IMR-90 (cell line): Measurements from ENCODE around the gene CDKAL1.

Source experiments
- BHLHE40 ChIP-seq: fragments of 150-350 bp; IDR thresholded peaks from 2 replicates; pipeline ENCODE4 v1.6.1; 2016; ENCODE audit warnings: mild to moderate bottlenecking, low read depth, low read length
- CTCF ChIP-seq: conservative IDR thresholded peaks from 2 replicates; pipeline ENCODE4 v1.5.1; 2012; ENCODE audit warnings: mild to moderate bottlenecking, low read depth, low read length, improper control_type of control experiment
- ELK1 ChIP-seq: fragments of 150-350 bp; IDR thresholded peaks from 2 replicates; pipeline ENCODE4 v1.6.1; 2016; ENCODE audit warnings: low read depth, mild to moderate bottlenecking, low read length, moderate library complexity, borderline replicate concordance
- MAFK ChIP-seq: IDR thresholded peaks from 2 replicates; pipeline ENCODE4 v1.6.1; 2012; ENCODE audit warnings: low read depth, low read length, improper control_type of control experiment
- MAZ ChIP-seq: IDR thresholded peaks from 2 replicates; pipeline ENCODE4 v1.6.1; 2012; ENCODE audit warnings: low read depth, mild to moderate bottlenecking, low read length, improper control_type of control experiment, moderate library complexity, borderline replicate concordance
- POLR2A ChIP-seq: IDR thresholded peaks from 2 replicates; pipeline ENCODE4 v1.6.1; 2012; ENCODE audit warnings: mild to moderate bottlenecking, low read depth, low read length
- RAD21 ChIP-seq: IDR thresholded peaks from 2 replicates; pipeline ENCODE4 v1.6.1; 2012; ENCODE audit warnings: low read length, improper control_type of control experiment
- RCOR1 ChIP-seq: IDR thresholded peaks from 2 replicates; pipeline ENCODE4 v1.6.1; 2012; ENCODE audit warnings: mild to moderate bottlenecking, low read length, improper control_type of control experiment; ENCODE audit not compliant: insufficient replicate concordance
- SMC3 ChIP-seq: fragments of 150-350 bp; IDR thresholded peaks from 2 replicates; pipeline ENCODE4 v1.6.1; 2016; ENCODE audit warnings: low read depth, mild to moderate bottlenecking, antibody characterized with exemption, low read length, moderate library complexity
- USF2 ChIP-seq: fragments of 150-350 bp; IDR thresholded peaks from 2 replicates; pipeline ENCODE4 v1.6.1; 2017; ENCODE audit warnings: mild to moderate bottlenecking, antibody characterized with exemption, low read length, low read depth

- TF ChIP-seq CTCF (no peak), RAD21 (no peak), ELK1 (no peak), POLR2A (no peak), USF2 (no peak), RCOR1 (no peak), BHLHE40 (no peak), MAZ (no peak), MAFK (no peak), SMC3 (no peak)
Measured at GRCh38 chr6:20906945-20907344, 372.7 kb downstream of the CDKAL1 start.
